Brain microvascular endothelial cell (primary cell): ENCODE results near the gene SUCNR1.

Source experiments
- DNase-seq: peaks from one replicate; pipeline ENCODE4 v3.0.0-alpha.2; 2020
- H3K27ac ChIP-seq: fragments of 250-450 bp; sonication (Bioruptor Pico); 2 replicates; pipeline ENCODE4 v1.5.1; 2020; ENCODE audit warnings: mild to moderate bottlenecking, moderate library complexity
- H3K27me3 ChIP-seq: fragments of 250-450 bp; sonication (Bioruptor Pico); replicated peaks from 2 replicates; pipeline ENCODE4 v1.5.1; 2020; ENCODE audit warnings: mild to moderate bottlenecking
- H3K36me3 ChIP-seq: fragments of 250-450 bp; sonication (Bioruptor Pico); replicated peaks from 2 replicates; pipeline ENCODE4 v1.5.1; 2020; ENCODE audit warnings: mild to moderate bottlenecking
- H3K4me3 ChIP-seq: 2 replicates; pipeline ENCODE4 v1.5.1; 2011; ENCODE audit warnings: low read depth, mild to moderate bottlenecking, control low read depth, low read length, moderate library complexity
- in situ Hi-C: cut with HindIII; loops from 2 replicates; pipeline ENCODE4 v1.10.0; 2017; ENCODE audit warnings: low sequenced_read_pairs, low pct_ligation_motif_present
- TF ChIP-seq, protein P1 (sequence below): IDR thresholded peaks from 2 replicates; pipeline ENCODE4 v1.5.1; 2011; ENCODE audit warnings: low read depth, mild to moderate bottlenecking, moderate library complexity, low read length, control low read depth, inconsistent platforms; ENCODE audit errors: missing control alignments

The SUCNR1 gene

DNA sequence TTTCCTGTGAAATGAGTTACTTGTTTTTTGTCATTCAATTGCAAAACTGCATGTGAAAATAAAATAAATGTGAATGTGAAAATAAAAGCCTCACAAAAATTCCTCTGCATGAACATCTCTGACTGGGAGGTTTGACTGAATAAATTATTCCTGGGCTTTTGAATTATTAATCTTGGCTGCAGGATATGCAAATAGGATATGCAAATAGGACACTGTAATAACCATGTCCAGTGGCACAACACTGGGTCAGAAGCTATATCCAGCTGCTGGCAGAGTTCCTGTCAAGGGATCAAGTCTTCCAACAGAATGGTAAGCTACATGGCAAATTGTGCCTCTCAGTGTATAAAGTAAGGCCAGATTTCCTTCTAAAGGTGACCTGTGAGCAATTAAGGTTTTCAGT, at the start of gene SUCNR1:
Gene SUCNR1, plus strand, starts transcription at position 246 of the 400 bp plus-strand sequence. CDS start 6,250 bp downstream, outside the sequence.
- in situ Hi-C loops, result no loop called here

DNA sequence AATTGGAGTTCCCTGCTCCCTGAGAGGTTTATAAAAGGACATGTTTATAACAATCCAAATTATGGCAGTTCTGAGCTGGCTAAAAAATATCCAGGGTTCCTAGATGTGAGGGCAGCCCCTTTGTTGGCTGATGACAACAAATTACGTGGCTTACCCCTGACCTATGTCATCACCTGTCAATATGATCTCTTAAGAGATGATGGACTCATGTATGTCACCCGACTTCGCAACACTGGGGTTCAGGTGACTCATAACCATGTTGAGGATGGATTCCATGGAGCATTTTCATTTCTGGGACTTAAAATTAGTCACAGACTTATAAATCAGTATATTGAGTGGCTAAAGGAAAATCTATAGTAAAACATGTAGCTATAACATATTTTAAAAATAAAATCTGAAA, 45.6 kb upstream of the SUCNR1 start:
- Histone ChIP-seq H3K27ac (no peak overlapping the region), H3K36me3 (peaks cover 19% of the 10 kb centered on the region), H3K27me3 (no peaks in the 10 kb centered on the region), H3K4me3 (no peak overlapping the region)
- TF ChIP-seq, protein P1, sequence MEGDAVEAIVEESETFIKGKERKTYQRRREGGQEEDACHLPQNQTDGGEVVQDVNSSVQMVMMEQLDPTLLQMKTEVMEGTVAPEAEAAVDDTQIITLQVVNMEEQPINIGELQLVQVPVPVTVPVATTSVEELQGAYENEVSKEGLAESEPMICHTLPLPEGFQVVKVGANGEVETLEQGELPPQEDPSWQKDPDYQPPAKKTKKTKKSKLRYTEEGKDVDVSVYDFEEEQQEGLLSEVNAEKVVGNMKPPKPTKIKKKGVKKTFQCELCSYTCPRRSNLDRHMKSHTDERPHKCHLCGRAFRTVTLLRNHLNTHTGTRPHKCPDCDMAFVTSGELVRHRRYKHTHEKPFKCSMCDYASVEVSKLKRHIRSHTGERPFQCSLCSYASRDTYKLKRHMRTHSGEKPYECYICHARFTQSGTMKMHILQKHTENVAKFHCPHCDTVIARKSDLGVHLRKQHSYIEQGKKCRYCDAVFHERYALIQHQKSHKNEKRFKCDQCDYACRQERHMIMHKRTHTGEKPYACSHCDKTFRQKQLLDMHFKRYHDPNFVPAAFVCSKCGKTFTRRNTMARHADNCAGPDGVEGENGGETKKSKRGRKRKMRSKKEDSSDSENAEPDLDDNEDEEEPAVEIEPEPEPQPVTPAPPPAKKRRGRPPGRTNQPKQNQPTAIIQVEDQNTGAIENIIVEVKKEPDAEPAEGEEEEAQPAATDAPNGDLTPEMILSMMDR, result no peak
- in situ Hi-C loops, result no loop called here
- no peak for DNase-seq

More for the DNA sequence above, at the start of gene SUCNR1:
- no peaks in the 10 kb centered on the region for H3K27me3 ChIP-seq
- TF ChIP-seq, protein P1, result no peak
- DNase-seq, result no peak
- H3K27ac ChIP-seq, result no peak within 1 kb of the TSS
- H3K4me3 ChIP-seq, result no peak within 1 kb of the TSS
- no peaks in the 10 kb centered on the region for H3K36me3 ChIP-seq

DNA sequence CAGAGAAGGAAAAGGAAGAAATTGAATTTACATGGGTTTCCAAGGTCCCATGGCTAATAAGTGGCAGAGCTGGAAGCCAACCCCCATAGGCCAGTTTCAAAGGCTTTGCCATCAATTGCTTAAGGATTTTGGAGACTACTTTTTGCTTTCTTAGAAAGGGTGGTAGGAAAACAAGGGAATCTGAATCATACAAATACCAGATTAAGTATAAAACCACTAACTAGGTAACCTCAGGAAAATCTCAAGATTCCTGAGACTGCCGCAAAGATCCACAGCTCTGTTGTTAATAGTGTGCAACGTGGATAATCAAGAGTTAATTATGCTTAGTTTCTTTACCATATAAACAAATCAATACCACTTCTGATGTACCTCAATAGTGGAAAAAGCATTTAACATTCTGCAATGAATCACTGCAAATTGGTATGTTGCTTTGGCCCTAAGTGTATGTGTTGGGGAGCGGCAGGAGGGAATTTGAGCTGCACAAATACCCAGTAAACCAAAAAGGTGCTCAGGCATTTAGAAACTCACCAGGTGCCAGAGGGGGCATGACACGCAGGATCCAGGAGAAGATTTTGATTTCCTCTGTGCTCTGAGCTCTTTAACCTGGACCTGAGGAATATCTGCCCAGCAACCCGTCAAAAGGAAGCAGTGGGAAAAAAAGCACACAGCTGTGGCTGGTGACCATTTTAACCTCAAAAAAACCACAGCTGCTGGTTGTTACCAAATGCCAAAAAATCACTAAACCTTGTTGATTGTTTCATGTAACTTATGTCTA, 37.5 kb upstream of the SUCNR1 start:
- in situ Hi-C loops, result no loop called here
- TF ChIP-seq, protein P1, result no peak
- peak overlapping the region; percentile 26 for H3K27ac ChIP-seq
- DNase-seq, result peak; percentile 53
- H3K27me3 ChIP-seq, result no peaks in the 10 kb centered on the region
- no peak overlapping the region for H3K4me3 ChIP-seq
- peaks cover 3% of the 10 kb centered on the region for H3K36me3 ChIP-seq

DNA sequence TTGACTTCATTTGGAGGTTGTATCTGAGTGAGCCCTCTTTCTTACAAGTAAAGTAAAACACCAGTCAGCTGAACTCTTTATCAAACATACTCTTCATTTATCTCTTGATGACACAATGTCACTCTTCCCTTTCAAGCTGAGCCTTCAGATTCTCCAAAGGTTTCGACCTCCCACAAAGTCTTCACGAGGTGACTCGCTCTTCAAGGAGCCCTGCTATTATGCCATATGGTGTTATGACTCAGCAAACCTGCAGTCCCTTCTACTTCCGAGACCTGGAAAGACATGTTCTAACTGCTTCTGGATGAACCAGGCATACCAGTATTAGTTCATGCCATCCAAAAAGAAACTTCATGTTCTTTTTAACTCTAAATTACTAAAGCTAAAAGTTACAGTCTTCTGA, 36.4 kb upstream of the SUCNR1 start:
- DNase-seq, result peak; percentile 69
- Histone ChIP-seq H3K36me3 (no peaks in the 10 kb centered on the region), H3K27me3 (no peaks in the 10 kb centered on the region), H3K27ac (peak overlapping the region; percentile 42), H3K4me3 (no peak overlapping the region)
- TF ChIP-seq, protein P1, result no peak
- in situ Hi-C loops, result no loop called here

- Histone ChIP-seq H3K27me3 (no peaks in the 10 kb centered on the region), H3K4me3 (no peak overlapping the region), H3K36me3 (no peaks in the 10 kb centered on the region), H3K27ac (no peak overlapping the region)
- TF ChIP-seq, protein P1, result peak; percentile 76
- peak; percentile 76 for DNase-seq
- in situ Hi-C loops, result no loop called here
Measured at GRCh38 chr3:151838574-151839312, 34.7 kb upstream of the SUCNR1 start.

- DNase-seq, result no peak
- H3K36me3 ChIP-seq, result no peaks in the 10 kb centered on the region
- H3K4me3 ChIP-seq, result no peak overlapping the region
- in situ Hi-C loops, result no loop called here
- no peak overlapping the region for H3K27ac ChIP-seq
- TF ChIP-seq, protein P1, result no peak
- no peaks in the 10 kb centered on the region for H3K27me3 ChIP-seq
Measured at GRCh38 chr3:151839313-151839631, 34.2 kb upstream of the SUCNR1 start.
